ENCODE measurements around the gene FH. TPM values are rescaled to one million over a fixed set of nuclear protein-coding genes. Genes with fewer than 3 reads are reported as not detected.

FH gene
- total and polyA plus RNA-seq, 2 donors (not counting 3 experiments of a cell fraction or from before 2014, with no cell fraction given): 41.9 to 96.6 TPM

GRCh38 chr1:241536304-241536703, 16.7 kb upstream of the FH start:
- Histone ChIP-seq H3K9ac (replicated peaks; ENCODE audit: extremely low read depth, insufficient read depth, low read length) (no peak overlapping the region), H3K4me1 (ENCODE audit: control insufficient read depth, extremely low read depth, insufficient read depth, low read length) (peaks cover 8% of the 10 kb centered on the region), H4K20me1 (replicated peaks; ENCODE audit: control insufficient read depth, extremely low read depth, insufficient read depth, low read length) (no peaks in the 10 kb centered on the region), H3K4me2 (ENCODE audit: insufficient read depth, low read length) (no peak overlapping the region), H3K9me1 (replicated peaks; ENCODE audit: control insufficient read depth, extremely low read depth, insufficient read depth, low read length) (no peaks in the 10 kb centered on the region), H3K27ac (ENCODE audit: insufficient read depth, low read depth, low read length) (no peak overlapping the region), H2AFZ (ENCODE audit: low read depth, low read length) (no peak overlapping the region), H3K27me3 (ENCODE audit: control insufficient read depth in 2 of 2, insufficient read depth in 2 of 2, low read length in 2 of 2) (peaks cover 22 to 51% of the 10 kb centered on the region in 2 experiments), H3K79me2 (ENCODE audit: control insufficient read depth, insufficient read depth, low read length) (no peaks in the 10 kb centered on the region), H3K4me3 (replicated peaks in 1 of 3; ENCODE audit: insufficient read depth in 1 of 3, low read depth in 1 of 3, low read length in 3 of 3) (no peak overlapping the region), H3K36me3 (ENCODE audit: control insufficient read depth in 2 of 2, extremely low read depth in 1 of 2, insufficient read depth in 2 of 2, low read length in 2 of 2) (no peaks in the 10 kb centered on the region), H3K9me3 (replicated peaks; ENCODE audit: control insufficient read depth, insufficient read depth, low read length) (no peaks in the 10 kb centered on the region)
- TF ChIP-seq, protein P1, sequence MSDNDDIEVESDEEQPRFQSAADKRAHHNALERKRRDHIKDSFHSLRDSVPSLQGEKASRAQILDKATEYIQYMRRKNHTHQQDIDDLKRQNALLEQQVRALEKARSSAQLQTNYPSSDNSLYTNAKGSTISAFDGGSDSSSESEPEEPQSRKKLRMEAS (IDR thresholded peaks at IDR 0.05; ENCODE audit: insufficient read depth, insufficient read length): no peak
- TF ChIP-seq MYC (IDR thresholded peaks at IDR 0.05; ENCODE audit: low read depth, low read length) (no peak), JUN (IDR thresholded peaks at IDR 0.05; ENCODE audit: borderline replicate concordance, insufficient read depth, insufficient read length, low read depth) (no peak), EZH2 (IDR thresholded peaks at IDR 0.05; ENCODE audit: borderline replicate concordance, low read depth, low read length, severe bottlenecking) (no peak), GATA2 (IDR thresholded peaks at IDR 0.05; ENCODE audit: insufficient read depth, insufficient read length, low read depth, low read length) (no peak), FOS (IDR thresholded peaks at IDR 0.05; ENCODE audit: borderline replicate concordance, insufficient read depth, low read length) (no peak), POLR2A (IDR thresholded peaks at IDR 0.05; ENCODE audit: low read depth, low read length) (no peak), POLR2AphosphoS5 (IDR thresholded peaks at IDR 0.05; ENCODE audit: insufficient read depth, low read depth, low read length) (no peak)
- TF ChIP-seq, protein P2, sequence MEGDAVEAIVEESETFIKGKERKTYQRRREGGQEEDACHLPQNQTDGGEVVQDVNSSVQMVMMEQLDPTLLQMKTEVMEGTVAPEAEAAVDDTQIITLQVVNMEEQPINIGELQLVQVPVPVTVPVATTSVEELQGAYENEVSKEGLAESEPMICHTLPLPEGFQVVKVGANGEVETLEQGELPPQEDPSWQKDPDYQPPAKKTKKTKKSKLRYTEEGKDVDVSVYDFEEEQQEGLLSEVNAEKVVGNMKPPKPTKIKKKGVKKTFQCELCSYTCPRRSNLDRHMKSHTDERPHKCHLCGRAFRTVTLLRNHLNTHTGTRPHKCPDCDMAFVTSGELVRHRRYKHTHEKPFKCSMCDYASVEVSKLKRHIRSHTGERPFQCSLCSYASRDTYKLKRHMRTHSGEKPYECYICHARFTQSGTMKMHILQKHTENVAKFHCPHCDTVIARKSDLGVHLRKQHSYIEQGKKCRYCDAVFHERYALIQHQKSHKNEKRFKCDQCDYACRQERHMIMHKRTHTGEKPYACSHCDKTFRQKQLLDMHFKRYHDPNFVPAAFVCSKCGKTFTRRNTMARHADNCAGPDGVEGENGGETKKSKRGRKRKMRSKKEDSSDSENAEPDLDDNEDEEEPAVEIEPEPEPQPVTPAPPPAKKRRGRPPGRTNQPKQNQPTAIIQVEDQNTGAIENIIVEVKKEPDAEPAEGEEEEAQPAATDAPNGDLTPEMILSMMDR (IDR thresholded peaks at IDR 0.05; ENCODE audit: extremely low read depth in 1 of 2, insufficient read depth in 1 of 2, low read depth in 1 of 2, low read length in 2 of 2): no peak
- dilution Hi-C loops (cut with MboI; ENCODE audit: extremely low pct_ligation_motif_present, low sequenced_read_pairs) (no loop called here), intact Hi-C loops (cut with micrococcal nuclease) (no loop called here)
- POLR2A ChIA-PET: no interaction called here
- CTCF ChIA-PET: interaction anchor here (1.1 to 2.5 kb wide), 3 partner anchors 74 to 462 kb away, joined by 3 to 12 read pairs (median 4); partner anchors contain the start of gene MAP1LC3C
- DNase-seq (ENCODE audit: low read depth, low spot score) (no peak), FAIRE-seq (no peak)
- BruUV-seq (replicated peaks): no TSS peak
